ENCODE results near the gene DRGX.

Gene DRGX

GRCh38 chr10:49381111-49381900, 14.6 kb downstream of the DRGX start:
- no peak for DNase-seq

DNA sequence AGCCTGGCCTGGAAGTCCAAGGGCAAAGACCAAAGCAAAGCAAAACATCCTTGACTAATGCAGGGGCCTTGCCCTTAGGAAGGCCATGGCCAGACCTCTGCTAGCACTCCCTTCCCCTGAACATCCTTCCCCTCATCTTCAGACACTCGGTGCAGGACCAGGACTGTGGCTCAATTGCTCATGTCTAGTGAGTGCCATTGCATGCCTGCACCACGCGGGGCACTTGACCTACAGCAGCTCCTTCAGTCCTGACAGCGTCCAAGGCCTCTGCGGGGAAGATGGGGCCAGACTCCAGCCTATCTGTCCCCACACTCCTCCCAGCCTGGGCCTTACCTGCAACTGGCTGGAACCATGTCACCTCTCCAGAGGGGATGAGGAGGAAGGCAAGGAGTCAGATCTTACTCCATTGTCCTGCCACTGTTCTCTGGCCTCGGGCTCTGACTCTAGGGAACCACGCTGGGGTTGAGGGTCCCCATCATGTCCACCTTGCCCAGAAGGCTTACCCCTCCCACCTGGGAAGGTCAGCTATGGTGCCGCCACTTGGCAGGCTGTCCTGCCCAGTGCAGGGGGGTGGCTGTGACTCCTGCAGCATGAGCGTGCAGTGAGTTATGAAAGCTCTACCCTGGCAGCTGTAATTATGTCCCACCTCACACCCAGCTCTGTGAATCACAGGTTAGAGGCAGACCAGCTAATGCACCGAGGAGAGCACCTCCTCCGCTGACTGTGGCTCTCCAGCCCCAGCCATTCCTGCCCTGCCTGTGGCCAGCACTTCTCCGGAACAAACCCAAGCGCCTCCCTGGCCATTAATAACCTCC, 16.1 kb downstream of the DRGX start:
- DNase-seq: no peak

DNA sequence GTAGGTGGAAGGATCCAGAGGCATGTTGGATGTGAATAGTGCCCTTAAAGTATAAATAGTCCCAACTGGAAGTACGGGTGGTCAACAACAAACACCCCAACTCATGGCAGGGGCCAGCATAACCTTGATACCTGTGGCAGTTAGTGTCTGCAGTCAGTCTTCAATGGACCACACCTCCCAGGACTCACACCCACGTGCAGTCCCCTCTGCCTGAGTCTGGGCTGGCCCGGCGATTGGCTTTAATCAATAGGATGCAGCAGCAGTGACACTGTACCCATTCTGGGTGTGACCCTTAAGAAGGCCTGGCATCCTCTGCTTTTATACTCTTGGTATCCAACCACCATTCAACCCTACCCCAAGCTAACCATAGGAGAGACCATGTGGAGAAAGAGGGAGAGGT, 18.6 kb downstream of the DRGX start:
- DNase-seq: no peak

DNA sequence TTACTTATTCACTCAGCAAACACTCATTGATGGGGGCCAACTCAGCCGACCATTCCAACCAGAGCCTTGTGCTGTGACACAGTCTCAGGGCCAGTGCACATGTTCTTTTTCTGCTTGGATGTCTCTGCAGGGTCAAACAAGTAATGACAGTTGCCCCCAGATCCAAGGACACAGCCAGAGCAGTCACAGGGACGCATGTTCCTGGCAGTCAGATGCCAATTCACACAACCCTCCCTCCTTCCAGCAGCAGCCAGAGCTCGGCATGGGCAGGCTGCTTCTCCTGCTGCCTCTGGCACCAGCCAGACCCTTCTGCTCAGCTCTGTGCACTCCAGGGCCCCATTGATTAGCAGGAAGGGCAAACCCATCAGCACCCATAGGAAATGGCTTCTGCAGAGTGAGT, 20.3 kb downstream of the DRGX start:
- no peak for DNase-seq

- DNase-seq: no peak
Measured at GRCh38 chr10:49374740-49375139, 21.1 kb downstream of the DRGX start.

- no peak for DNase-seq
Measured at GRCh38 chr10:49373361-49373760, 22.5 kb downstream of the DRGX start.

- no peak for DNase-seq
Measured at GRCh38 chr10:49371967-49372366, 23.9 kb downstream of the DRGX start.

GRCh38 chr10:49370326-49371100, 25.4 kb downstream of the DRGX start:
- DNase-seq: no peak

DNA sequence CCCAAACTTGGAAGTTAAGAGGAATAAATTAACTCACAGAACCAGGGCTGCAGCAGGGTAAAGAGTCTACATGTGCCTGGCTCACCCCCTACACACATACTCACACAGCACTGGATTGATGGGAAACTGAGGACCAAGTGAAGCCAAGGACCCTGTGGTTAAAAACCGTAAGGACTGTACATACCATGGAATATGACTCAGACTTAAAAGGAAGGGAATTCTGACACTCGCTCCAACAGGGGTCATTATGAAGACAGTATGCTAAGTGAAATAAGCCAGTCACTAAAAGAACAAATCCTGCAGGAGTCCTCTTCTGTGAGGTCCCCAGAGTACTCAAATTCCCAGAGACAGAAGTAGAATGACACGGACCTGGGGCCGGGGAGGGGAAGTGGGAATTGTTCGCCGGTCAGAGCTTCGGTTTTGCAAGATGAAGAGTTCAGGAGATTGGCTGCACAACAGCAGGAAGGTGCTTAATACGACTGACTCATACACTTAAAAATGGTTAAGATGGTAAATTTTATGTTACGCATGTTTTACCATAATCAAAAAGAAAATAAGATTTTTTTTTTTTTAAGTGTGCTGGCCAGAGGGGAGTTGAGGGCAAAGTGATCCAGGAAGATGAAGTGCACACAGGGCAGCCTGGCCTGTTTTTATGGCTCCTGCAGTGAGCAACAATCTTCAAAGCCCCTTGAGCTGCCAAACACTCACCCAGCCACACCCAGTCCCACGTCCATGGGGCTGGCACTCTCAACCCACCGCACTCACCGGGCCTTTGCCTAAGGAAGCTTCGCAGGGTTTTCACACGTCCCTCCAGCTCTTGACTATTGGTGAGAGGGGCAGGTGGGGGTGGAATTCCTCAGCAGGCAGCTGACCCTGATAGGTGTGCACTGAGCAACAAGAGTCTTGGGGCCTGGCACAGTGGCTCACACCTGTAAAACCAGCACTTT, 26.4 kb downstream of the DRGX start:
- no peak for DNase-seq

DNA sequence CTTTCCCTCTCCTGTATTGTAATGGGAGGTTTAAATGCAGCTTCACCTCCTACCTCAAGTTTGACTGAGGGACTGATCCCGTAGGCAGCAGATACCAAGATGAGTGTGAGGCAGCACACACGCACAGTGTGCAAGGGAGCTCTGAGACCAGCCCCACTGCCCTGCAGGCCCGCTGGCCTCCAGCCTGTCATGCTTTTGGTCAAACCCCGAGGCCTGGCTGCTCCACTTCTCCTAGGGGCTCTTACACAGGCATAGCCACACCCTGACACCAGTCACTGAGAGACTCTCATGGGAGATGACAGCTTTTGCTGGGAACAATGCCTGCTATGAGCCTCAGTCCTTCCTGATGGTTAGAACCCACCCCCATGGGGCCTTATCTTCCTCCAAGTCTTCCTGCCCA, 27.6 kb downstream of the DRGX start:
- no peak for DNase-seq

DNA sequence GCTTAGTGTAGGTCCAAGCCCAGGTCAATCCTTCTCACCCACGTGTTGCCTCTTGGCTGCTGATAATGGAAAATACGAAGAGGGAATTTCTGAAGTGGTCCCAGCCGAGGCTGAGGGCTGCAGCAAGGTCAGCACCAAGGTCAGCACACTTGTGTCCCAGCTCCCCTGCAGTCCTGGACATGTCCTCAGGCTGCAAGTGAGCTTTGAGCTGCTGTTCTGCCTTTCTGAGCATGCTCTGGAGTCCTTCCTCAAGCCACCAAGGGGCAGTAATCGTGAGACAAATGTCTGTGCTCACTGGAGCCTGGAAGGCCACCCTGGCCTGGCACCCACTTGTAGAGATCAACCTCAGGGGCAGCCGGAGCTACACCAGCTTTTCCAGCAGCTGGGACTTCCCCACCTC, 28.3 kb downstream of the DRGX start:
- no peak for DNase-seq

DNA sequence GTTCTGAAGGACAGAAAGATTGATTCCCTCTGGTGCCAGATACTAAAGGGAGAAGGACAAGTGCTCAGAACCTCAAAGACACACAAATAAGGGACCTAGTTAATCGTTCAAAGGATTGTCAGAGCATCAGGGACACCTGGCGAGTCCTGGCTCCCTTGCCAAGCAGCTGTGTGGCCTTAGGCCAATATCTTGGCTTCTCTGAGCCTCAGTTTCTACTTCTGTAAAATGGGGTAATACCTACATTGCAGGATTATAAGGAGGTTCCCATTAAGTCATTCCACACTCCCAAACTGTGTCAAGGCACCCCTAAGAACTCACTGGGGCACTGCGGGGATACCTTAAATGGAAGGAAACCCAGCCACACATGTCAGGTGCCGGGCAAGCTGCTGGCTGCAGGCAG, 29.4 kb downstream of the DRGX start:
- no peak for DNase-seq

DNA sequence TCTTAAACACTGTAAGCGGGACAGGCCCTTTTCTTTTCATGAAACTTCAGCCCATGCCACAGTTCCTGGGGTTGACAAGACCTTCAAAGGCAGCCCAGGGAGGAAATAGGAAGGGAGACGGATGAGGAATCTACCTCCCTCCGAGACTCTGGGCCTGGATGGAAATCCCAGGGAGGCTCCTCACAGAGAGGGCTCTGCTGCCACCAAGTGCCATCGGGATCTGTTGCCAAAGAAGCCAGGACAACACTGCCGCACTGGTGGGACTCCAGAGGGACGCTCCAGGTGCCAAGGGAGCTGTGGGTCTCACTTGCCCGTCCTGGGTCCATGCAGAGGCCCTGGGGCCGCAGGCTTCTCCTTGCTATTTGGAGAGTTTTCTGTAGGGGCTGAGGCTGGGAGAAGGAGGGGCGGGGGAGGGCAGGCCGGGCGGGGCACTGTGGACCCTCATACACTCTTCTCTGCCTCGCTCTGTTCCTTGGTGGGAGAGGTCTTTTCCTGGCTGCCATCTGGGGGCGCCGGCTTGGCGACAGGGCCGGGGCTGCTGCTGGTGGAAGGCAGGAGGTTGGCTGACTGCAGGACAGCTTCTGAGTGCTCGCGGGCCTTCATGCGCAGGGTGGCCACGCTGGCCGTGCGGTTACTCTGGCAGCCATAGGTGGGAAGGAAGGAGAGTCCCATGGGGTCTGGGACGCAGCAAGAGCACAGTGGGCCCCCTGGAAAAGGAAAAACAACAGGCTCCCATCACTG, 30.0 kb downstream of the DRGX start:
- no peak for DNase-seq

- no peak for DNase-seq
Measured at GRCh38 chr10:49365275-49365674, 30.6 kb downstream of the DRGX start.

- DNase-seq: no peak
Measured at GRCh38 chr10:49364747-49365146, 31.1 kb downstream of the DRGX start.

- no peak for DNase-seq
Measured at GRCh38 chr10:49364051-49364450, 31.8 kb downstream of the DRGX start.

DNA sequence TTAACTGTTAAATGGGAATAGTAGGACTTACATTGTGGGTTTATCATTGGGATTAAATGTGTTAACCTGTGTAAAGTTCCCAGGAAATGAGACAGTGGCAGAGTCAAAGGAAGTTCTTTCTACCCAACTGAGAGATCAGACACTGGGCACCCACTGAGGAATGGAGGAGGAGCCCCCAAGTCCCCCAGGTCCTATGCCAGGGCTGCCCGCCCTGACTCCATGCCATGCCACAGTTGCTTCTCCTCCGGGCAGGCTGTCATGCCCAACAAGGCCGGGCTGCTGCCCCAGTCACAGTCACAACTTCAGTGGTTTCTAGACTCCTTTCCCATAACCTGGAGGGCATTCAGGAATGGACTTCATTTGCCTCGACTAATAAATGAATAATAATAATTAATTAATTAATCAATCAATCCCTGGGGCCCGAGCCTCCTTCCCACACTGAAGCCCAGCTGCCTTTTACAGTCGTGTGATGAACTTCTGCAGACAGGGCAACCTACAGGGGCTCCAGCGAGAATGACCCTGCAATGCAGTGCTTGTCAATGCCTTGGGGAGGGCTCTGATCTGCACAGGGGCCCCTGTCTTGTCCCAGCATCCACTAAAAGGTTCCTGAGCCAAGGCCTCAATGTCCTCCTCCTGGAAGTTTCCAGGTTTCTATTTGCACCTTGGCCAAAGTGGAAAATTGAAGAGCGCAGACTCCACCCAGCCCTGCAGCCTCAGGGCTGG, 32.4 kb downstream of the DRGX start:
- no peak for DNase-seq

DNA sequence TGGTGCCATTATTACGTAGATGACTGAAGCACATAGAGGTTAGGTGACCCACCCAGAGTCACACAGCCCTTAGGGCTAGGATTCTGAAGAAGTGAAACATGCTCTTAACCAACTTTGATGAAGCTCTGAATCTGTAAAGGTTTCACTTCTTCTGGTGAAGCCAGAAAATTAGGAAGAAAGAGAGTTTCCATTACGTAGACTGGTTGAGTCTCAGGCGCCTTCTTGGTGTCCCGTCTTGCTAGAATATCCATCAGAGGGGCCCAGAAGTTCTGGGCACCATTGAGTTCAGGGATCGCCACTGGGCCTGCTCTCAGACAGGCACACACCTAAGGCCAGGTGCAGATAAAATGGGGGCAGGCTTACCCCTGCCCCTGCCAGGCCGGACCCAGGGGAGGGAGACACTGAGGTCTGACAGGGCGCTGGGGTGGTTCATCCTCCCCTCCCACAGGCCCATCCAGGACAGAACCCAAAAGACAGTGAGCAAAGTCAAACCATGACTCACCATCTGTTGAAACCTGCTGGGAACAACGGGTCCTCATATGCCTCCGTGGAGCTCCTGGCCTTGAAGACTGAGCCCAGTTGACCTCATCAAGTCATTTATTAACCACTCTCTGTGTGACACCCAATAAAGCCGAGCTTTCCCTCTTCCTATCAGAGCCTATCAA, 33.2 kb downstream of the DRGX start:
- DNase-seq: no peak

- DNase-seq: no peak
Measured at GRCh38 chr10:49361735-49362568, 33.9 kb downstream of the DRGX start.

- DNase-seq: no peak
Measured at GRCh38 chr10:49361178-49361554, 34.7 kb downstream of the DRGX start.

All from activated CD8-positive, alpha-beta memory T cell treated with anti-CD3 and anti-CD28 coated beads, Interleukin-2, amount 50 U/mL, for 48 hours (primary cell).